ENCODE data around the gene MED4.

MED4 gene

DNA sequence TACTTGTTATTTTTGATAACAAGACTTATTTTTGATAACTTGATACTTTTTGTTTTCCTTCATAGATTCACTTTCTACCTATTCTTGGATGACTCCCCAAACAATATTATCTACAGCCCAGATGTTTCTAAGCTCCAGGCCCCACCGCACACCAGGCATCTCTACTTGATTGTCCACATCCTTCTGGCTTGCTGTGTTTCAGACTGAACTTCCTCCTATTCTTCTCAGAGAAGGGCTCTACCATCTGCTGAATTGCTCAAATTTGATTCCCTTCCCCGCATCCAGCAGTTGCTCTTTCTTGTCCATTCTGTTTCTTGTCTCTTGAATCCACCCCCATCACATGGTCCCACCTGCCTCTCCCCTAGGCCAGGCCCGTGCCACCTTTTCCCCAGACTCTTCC is 44.4 kb downstream of the MED4 start:
- no peak overlapping the region for H3K4me3 Mint-ChIP-seq
- no peaks in the 10 kb centered on the region for H3K27me3 Mint-ChIP-seq
- DNase-seq (ENCODE audit: low spot score in 2 of 2): no peak
- H3K36me3 Mint-ChIP-seq (ENCODE audit: insufficient read depth): peaks cover 23% of the 10 kb centered on the region
- no peak for ATAC-seq (replicated peaks; ENCODE audit: extremely low read depth, poor library complexity, severe bottlenecking)
- no peak overlapping the region for H3K27ac Mint-ChIP-seq (ENCODE audit: low read depth)
- no peaks in the 10 kb centered on the region for H3K4me1 Mint-ChIP-seq
- H3K9me3 Mint-ChIP-seq: no peaks in the 10 kb centered on the region

DNA sequence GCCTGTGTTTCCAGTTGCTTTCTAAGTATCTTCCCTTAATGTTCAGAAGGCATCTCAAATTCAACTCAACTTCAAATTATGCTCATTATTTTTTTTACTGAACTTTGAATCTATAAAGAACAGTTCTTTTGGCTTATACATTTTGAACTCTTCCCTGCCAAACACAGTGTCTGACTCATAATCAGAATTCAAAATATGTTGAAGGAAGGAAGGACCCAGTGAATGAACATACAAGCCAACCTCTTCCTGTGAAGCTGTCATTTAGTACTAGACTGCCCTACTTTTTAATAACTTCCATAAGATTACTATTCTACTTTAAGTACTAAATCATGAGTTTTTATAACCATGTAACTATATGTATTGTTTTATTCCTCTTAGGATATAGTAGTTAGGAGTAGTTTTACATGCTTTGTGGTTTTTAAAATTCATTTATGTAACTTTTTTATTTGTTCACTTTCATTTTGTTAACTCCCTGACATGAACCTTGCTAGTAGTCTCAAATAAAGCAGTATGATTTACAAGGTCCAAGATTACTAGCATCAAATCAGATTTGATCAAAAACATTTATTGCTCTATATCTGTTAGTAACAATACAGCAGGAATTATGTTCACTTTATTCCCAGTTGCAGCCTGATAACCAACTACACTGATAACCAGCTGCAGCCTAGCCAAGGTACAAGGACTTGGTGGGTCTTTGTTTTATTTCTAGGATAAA is 51.0 kb downstream of the MED4 start:
- H3K9me3 Mint-ChIP-seq: no peaks in the 10 kb centered on the region
- H3K4me3 Mint-ChIP-seq: no peak overlapping the region
- no peaks in the 10 kb centered on the region for H3K27me3 Mint-ChIP-seq
- peaks cover 6% of the 10 kb centered on the region for H3K4me1 Mint-ChIP-seq
- peak overlapping the region; percentile 55 for H3K27ac Mint-ChIP-seq (ENCODE audit: low read depth)
- DNase-seq (ENCODE audit: low spot score in 2 of 2) (no peak), ATAC-seq (replicated peaks; ENCODE audit: extremely low read depth, poor library complexity, severe bottlenecking) (peak; percentile 52)
- peaks cover 13% of the 10 kb centered on the region for H3K36me3 Mint-ChIP-seq (ENCODE audit: insufficient read depth)

DNA sequence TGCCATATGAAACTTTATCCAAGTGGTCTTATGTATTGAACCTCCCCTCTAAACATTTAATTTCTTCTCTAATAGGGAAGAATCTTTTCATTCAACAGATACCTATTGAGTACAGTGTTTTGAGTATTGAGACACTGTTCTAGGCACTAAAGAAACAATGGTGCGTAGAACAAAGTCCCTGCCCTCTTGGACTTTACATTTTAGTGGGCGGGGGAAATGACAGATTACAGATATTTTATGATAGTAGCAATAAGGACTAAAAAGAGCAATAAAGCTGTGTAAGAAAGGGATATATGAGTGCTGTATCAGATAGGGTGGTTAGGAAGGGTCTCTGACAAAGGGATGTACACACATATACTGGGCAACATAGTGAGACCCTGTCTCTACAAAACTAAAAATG is 52.0 kb downstream of the MED4 start:
- Mint-ChIP-seq H3K4me1 (peaks cover 11% of the 10 kb centered on the region), H3K27ac (ENCODE audit: low read depth) (no peak overlapping the region), H3K9me3 (no peaks in the 10 kb centered on the region), H3K4me3 (no peak overlapping the region), H3K27me3 (no peaks in the 10 kb centered on the region), H3K36me3 (ENCODE audit: insufficient read depth) (peaks cover 12% of the 10 kb centered on the region)
- DNase-seq (ENCODE audit: low spot score in 2 of 2) (no peak), ATAC-seq (replicated peaks; ENCODE audit: extremely low read depth, poor library complexity, severe bottlenecking) (no peak)

DNA sequence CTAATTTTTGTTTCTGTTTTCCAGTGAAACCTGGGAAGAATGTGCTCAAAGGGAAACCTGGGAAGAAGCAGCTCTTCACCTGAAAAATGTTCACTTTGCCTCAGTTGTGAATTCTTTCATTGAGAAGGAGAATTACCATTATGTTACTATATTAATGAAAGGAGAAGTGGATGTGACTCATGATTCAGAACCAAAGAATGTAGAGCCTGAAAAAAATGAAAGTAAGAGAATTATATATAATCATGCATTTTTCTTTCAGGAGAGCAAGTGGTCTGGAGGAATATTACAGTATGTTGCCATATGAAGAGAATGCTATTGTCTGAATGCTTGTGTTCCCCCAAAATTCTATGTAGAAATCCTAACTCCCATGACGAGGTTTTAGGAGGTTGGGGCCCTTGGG is 54.0 kb downstream of the MED4 start:
- Mint-ChIP-seq H3K4me3 (no peak overlapping the region), H3K36me3 (ENCODE audit: insufficient read depth) (peaks cover 15% of the 10 kb centered on the region), H3K27me3 (no peaks in the 10 kb centered on the region), H3K27ac (ENCODE audit: low read depth) (no peak overlapping the region), H3K4me1 (peaks cover 16% of the 10 kb centered on the region), H3K9me3 (no peaks in the 10 kb centered on the region)
- no peak for ATAC-seq (replicated peaks; ENCODE audit: extremely low read depth, poor library complexity, severe bottlenecking)
- no peak for DNase-seq (ENCODE audit: low spot score in 2 of 2)

DNA sequence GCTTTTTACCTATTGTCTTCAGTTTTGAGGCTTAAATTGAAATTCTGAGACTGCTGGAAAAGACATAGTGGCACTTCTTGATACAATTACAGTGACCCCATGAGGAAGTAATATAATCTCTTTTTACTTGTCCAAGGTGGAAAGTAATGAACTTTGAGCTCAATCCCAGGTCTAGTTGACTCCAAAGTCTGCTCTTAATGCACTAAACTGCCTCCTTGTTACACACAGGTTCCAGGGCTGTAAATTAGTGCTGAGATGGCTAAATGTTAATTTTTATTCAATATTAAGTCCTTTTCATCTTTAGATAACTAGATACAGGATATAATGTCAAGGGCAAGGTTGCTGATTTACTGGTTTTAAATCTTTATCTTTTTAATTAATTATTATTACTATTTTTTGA is 54.9 kb downstream of the MED4 start:
- Mint-ChIP-seq H3K4me3 (no peak overlapping the region), H3K27ac (ENCODE audit: low read depth) (no peak overlapping the region), H3K36me3 (ENCODE audit: insufficient read depth) (peaks cover 17% of the 10 kb centered on the region)

DNA sequence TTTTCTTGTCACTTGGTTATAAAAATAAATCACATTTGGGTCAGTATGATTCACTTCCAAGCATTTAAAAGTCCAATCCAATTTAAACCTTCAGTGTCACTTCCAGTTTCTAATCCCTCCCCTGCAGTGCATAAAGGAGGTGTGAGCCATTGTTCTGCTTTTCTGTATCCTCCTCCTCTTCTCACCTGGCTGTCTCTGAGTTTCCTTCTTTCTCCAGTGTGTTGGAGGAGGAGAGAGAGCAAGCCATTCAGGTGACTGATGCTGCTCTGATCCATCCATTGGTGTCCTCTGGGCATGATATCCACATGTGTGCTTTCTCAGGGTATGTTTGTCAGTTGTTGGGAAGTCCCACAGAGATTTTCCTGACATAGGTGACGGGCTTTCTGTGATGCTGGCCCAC is 56.1 kb downstream of the MED4 start:
- no peaks in the 10 kb centered on the region for H3K27me3 Mint-ChIP-seq
- ATAC-seq (replicated peaks; ENCODE audit: extremely low read depth, poor library complexity, severe bottlenecking) (no peak), DNase-seq (ENCODE audit: low spot score in 2 of 2) (no peak)
- H3K9me3 Mint-ChIP-seq: no peaks in the 10 kb centered on the region
- peak overlapping the region; percentile 41 for H3K27ac Mint-ChIP-seq (ENCODE audit: low read depth)
- H3K36me3 Mint-ChIP-seq (ENCODE audit: insufficient read depth): peaks cover 17% of the 10 kb centered on the region
- peaks cover 16% of the 10 kb centered on the region for H3K4me1 Mint-ChIP-seq
- H3K4me3 Mint-ChIP-seq: peak overlapping the region; percentile 91

More for the DNA sequence above, 54.9 kb downstream of the MED4 start:
- DNase-seq (ENCODE audit: low spot score in 2 of 2) (no peak), ATAC-seq (replicated peaks; ENCODE audit: extremely low read depth, poor library complexity, severe bottlenecking) (no peak)
- Mint-ChIP-seq H3K4me1 (peaks cover 16% of the 10 kb centered on the region), H3K9me3 (no peaks in the 10 kb centered on the region), H3K27me3 (no peaks in the 10 kb centered on the region)

DNA sequence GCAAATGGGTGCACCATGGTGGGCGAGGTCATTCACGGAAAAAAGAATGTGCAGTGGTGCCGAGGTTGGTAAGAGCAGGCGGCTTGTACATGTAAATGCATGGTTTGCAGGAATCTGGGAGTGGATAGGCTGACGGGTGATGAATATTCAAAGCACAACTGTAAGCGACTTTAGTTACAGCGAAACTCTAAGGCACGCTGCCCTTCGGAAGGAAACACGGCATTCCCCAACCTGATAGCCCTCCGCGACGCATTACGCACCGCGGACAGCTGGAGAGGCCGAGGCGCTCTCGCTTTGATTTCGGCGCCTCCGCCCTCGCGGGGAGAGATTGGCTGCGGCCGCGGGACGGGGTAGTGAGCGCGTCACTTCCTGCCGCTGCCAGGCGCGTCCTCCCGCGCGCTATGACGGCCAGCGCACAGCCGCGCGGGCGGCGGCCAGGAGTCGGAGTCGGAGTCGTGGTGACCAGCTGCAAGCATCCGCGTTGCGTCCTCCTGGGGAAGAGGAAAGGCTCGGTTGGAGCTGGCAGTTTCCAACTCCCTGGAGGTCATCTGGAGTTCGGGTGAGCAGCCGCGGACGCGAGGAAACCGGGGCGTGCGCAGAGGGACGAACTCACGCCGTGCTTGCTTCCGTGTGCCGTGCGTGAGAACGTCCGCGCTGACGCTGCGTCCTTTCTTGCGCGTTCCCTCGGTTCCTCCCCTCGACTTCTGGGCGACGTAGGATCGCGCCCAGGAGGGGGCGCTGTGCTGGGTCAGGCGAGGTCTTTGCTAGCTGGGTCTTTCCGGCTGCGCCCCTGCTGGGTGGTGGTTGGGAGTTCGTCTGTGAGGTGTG is 57.3 kb downstream of the MED4 start, which contains the start of gene NUDT15:
Gene NUDT15, plus strand, starts transcription at position 381 of the 828 bp plus-strand sequence. Its CDS starts 21 bp downstream, at position 402.
- DNase-seq (ENCODE audit: low spot score in 2 of 2) (peak; percentile 90 to 95), ATAC-seq (replicated peaks; ENCODE audit: extremely low read depth, poor library complexity, severe bottlenecking) (peak; percentile 93)
- H3K27ac Mint-ChIP-seq (ENCODE audit: low read depth): peak within 1 kb of the TSS; percentile 98
- no peaks in the 10 kb centered on the region for H3K27me3 Mint-ChIP-seq
- H3K4me1 Mint-ChIP-seq: peaks cover 13% of the 10 kb centered on the region
- peaks cover 20% of the 10 kb centered on the region for H3K36me3 Mint-ChIP-seq (ENCODE audit: insufficient read depth)
- H3K9me3 Mint-ChIP-seq: no peaks in the 10 kb centered on the region
- peak within 1 kb of the TSS; percentile 91 for H3K4me3 Mint-ChIP-seq

DNA sequence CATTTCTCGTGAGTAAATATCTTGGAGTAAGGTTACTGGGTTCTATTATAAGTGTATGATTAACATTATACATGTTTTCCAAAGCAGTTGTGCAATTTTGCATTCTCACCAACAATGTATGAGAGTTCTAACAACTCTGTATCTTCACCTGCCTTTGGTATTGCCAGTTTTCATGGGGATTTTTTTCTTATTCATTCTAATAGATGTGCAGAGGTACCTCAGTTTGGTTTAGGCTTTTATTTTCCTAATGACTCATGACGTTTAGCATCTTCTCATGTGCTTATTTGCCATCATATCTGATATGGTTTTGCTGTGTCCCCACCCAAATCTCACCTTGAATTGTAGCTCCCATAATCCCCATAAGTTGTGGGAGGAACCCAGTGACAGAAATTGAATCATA is 65.0 kb downstream of the MED4 start:
- Mint-ChIP-seq H3K9me3 (no peaks in the 10 kb centered on the region), H3K27me3 (no peaks in the 10 kb centered on the region), H3K27ac (ENCODE audit: low read depth) (no peak overlapping the region), H3K4me1 (no peaks in the 10 kb centered on the region), H3K4me3 (no peak overlapping the region), H3K36me3 (ENCODE audit: insufficient read depth) (peaks cover 5% of the 10 kb centered on the region)
- ATAC-seq (replicated peaks; ENCODE audit: extremely low read depth, poor library complexity, severe bottlenecking) (no peak), DNase-seq (ENCODE audit: low spot score in 2 of 2) (no peak)

DNA sequence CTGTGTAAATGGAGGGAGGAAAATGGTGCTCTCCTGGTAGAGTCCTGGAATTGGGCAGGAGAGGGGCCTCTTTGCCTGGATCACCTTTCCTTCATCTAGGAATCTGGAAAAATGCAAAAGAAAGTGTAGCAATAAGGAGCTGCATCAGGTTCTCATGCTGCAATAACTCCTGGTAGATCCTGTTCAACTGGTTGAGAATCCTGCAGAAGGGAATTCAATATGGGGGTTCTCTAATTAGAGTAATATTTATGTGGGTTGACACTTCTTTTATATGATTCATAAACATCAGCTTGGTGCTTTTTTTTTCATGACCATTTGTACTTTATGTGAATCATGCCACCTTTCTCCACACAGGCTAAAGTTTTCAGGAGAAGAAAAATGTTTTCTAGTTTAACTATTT is 66.8 kb downstream of the MED4 start:
- Mint-ChIP-seq H3K4me1 (peaks cover 1% of the 10 kb centered on the region), H3K36me3 (ENCODE audit: insufficient read depth) (peaks cover 5% of the 10 kb centered on the region), H3K4me3 (no peak overlapping the region), H3K9me3 (no peaks in the 10 kb centered on the region), H3K27ac (ENCODE audit: low read depth) (no peak overlapping the region), H3K27me3 (no peaks in the 10 kb centered on the region)
- DNase-seq (ENCODE audit: low spot score in 2 of 2) (no peak), ATAC-seq (replicated peaks; ENCODE audit: extremely low read depth, poor library complexity, severe bottlenecking) (no peak)
